ENCODE measurements around the gene PPP5C. TPM values are rescaled to one million over a fixed set of nuclear protein-coding genes. Genes with fewer than 3 reads are reported as not detected.

Gene PPP5C
- total RNA-seq, 1 experiment from 2014 or later: 102 TPM

GRCh38 chr19:46387713-46388130, 40.8 kb downstream of the PPP5C start:
- H3K4me3 ChIP-seq (replicated peaks in 1 of 2; ENCODE audit: low read depth in 1 of 2, low read length in 2 of 2): no peak overlapping the region
- TF ChIP-seq EGR1 (IDR thresholded peaks at IDR 0.05; ENCODE audit: low read depth): no peak
- TF ChIP-seq CBX3 (IDR thresholded peaks at IDR 0.05; ENCODE audit: low read depth): no peak
- no peak for TF ChIP-seq SIN3A (IDR thresholded peaks at IDR 0.05; ENCODE audit: low read depth)
- no peak for TF ChIP-seq POLR2AphosphoS5 (IDR thresholded peaks at IDR 0.05; ENCODE audit: low read depth, low read length)
- no peak for TF ChIP-seq RAD21 (IDR thresholded peaks at IDR 0.05; ENCODE audit: low read depth)
- TF ChIP-seq JUND (IDR thresholded peaks at IDR 0.05): no peak
- TF ChIP-seq SRF (IDR thresholded peaks at IDR 0.05; ENCODE audit: low read depth): no peak
- TF ChIP-seq TCF7L2 (IDR thresholded peaks at IDR 0.05; ENCODE audit: borderline replicate concordance, extremely low read depth, insufficient read depth, insufficient read length): no peak
- no peak for TF ChIP-seq EZH2 (IDR thresholded peaks at IDR 0.05)
- BruUV-seq (replicated peaks): no TSS peak

DNA sequence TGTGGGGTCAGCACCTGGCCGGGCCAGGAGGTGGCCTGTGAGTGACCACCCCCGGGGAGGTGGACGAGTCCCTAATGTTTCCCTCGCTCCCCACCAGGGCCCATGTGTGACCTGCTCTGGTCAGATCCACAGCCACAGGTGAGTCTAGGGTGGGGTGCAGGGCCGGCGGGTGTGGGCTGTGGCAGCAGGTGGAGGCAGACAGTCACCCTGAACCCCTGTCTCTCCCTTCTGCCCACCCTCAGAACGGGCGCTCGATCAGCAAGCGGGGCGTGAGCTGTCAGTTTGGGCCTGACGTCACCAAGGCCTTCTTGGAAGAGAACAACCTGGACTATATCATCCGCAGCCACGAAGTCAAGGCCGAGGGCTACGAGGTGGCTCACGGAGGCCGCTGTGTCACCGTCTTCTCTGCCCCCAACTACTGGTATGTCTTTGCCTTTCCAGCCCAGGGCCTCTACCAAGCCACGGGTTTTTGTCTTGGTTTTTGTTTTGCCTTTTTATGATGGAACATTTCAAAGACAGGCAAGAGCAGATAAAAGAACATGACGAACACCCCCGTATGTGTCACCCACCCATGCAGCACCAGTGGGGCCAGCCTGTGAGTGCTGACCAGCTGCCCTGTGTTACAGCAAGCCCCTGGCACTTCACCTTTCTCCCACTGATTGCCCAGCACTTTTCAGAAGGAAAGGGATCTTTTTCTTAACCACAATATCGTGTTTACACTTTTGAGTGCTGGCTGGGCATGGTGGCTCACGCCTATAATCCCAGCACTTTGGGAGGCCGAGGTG, 41.6 kb downstream of the PPP5C start:
- Histone ChIP-seq H3K4me2 (ENCODE audit: low read length) (no peak overlapping the region), H3K36me3 (ENCODE audit: control insufficient read depth in 1 of 2, insufficient read depth in 2 of 2, low read length in 2 of 2) (peaks cover 34 to 62% of the 10 kb centered on the region in 2 experiments), H3K4me3 (replicated peaks in 1 of 2; ENCODE audit: low read depth in 1 of 2, low read length in 2 of 2) (no peak overlapping the region), H3K79me2 (ENCODE audit: insufficient read depth, low read length) (no peaks in the 10 kb centered on the region; the same call in 1 of the 2 replicates), H3K27me3 (ENCODE audit: insufficient read depth, low read length) (no peaks in the 10 kb centered on the region), H3K27ac (ENCODE audit: low read depth, low read length) (no peak overlapping the region), H3K9me2 (ENCODE audit: insufficient read depth) (no peaks in the 10 kb centered on the region), H3K4me1 (ENCODE audit: control insufficient read depth in 1 of 2, insufficient read depth in 2 of 2, low read length in 2 of 2) (no peaks in the 10 kb centered on the region), H2AFZ (ENCODE audit: low read depth, low read length, poor library complexity, severe bottlenecking) (no peak overlapping the region), H3K9me3 (ENCODE audit: control insufficient read depth in 1 of 2, insufficient read depth in 1 of 2, low read depth in 1 of 2, low read length in 2 of 2) (no peaks in the 10 kb centered on the region; a peak in 1 of 4 replicates), H3K9ac (ENCODE audit: low read length) (no peak overlapping the region), H4K20me1 (ENCODE audit: insufficient read depth) (no peaks in the 10 kb centered on the region)
- ATAC-seq (no peak), DNase-seq (ENCODE audit: low read depth, low spot score) (no peak)
- intact Hi-C loops (cut with micrococcal nuclease): no loop called here
- TF ChIP-seq, protein P1, sequence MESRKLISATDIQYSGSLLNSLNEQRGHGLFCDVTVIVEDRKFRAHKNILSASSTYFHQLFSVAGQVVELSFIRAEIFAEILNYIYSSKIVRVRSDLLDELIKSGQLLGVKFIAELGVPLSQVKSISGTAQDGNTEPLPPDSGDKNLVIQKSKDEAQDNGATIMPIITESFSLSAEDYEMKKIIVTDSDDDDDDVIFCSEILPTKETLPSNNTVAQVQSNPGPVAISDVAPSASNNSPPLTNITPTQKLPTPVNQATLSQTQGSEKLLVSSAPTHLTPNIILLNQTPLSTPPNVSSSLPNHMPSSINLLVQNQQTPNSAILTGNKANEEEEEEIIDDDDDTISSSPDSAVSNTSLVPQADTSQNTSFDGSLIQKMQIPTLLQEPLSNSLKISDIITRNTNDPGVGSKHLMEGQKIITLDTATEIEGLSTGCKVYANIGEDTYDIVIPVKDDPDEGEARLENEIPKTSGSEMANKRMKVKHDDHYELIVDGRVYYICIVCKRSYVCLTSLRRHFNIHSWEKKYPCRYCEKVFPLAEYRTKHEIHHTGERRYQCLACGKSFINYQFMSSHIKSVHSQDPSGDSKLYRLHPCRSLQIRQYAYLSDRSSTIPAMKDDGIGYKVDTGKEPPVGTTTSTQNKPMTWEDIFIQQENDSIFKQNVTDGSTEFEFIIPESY (IDR thresholded peaks at IDR 0.05; ENCODE audit: extremely low read depth, insufficient replicate concordance, low read length): no peak
- TF ChIP-seq EZH2phosphoT487 (IDR thresholded peaks at IDR 0.05; ENCODE audit: borderline replicate concordance): no peak
- no peak for TF ChIP-seq POLR2A (IDR thresholded peaks at IDR 0.05; ENCODE audit: borderline replicate concordance, extremely low read depth, insufficient read depth, insufficient read length)
- no peak for TF ChIP-seq ELF1 (IDR thresholded peaks at IDR 0.05; ENCODE audit: borderline replicate concordance, low read depth)
- no peak for TF ChIP-seq SP1 (IDR thresholded peaks at IDR 0.05; ENCODE audit: low read depth)
- POLR2A ChIA-PET: no interaction called here
- BruUV-seq (replicated peaks): no TSS peak
- CTCF ChIA-PET: no interaction called here
- RAD21 ChIA-PET (ENCODE audit: low non-redundant PET in 1 of 2, low total read pairs in 2 of 2, uncharacterized antibody in 2 of 2, unreplicated experiment in 2 of 2): no interaction called here

More at GRCh38 chr19:46387713-46388130, 40.8 kb downstream of the PPP5C start:
- Histone ChIP-seq H3K36me3 (ENCODE audit: control insufficient read depth in 1 of 2, insufficient read depth in 2 of 2, low read length in 2 of 2) (peaks cover 36 to 65% of the 10 kb centered on the region in 2 experiments), H3K4me2 (ENCODE audit: low read length) (no peak overlapping the region), H2AFZ (ENCODE audit: low read depth, low read length, poor library complexity, severe bottlenecking) (no peak overlapping the region), H3K79me2 (ENCODE audit: insufficient read depth, low read length) (no peaks in the 10 kb centered on the region; the same call in 1 of the 2 replicates), H4K20me1 (ENCODE audit: insufficient read depth) (no peaks in the 10 kb centered on the region), H3K27me3 (ENCODE audit: insufficient read depth, low read length) (no peaks in the 10 kb centered on the region), H3K9me2 (ENCODE audit: insufficient read depth) (no peaks in the 10 kb centered on the region), H3K4me1 (ENCODE audit: control insufficient read depth in 1 of 2, insufficient read depth in 2 of 2, low read length in 2 of 2) (no peaks in the 10 kb centered on the region), H3K27ac (ENCODE audit: low read depth, low read length) (no peak overlapping the region), H3K9me3 (ENCODE audit: control insufficient read depth in 1 of 2, insufficient read depth in 1 of 2, low read depth in 1 of 2, low read length in 2 of 2) (no peaks in the 10 kb centered on the region; a peak in 1 of 4 replicates), H3K9ac (ENCODE audit: low read length) (no peak overlapping the region)
- CTCF ChIA-PET: no interaction called here
- POLR2A ChIA-PET: no interaction called here
- ATAC-seq (no peak), DNase-seq (ENCODE audit: low read depth, low spot score) (no peak)
- RAD21 ChIA-PET (ENCODE audit: low non-redundant PET in 1 of 2, low total read pairs in 2 of 2, uncharacterized antibody in 2 of 2, unreplicated experiment in 2 of 2): no interaction called here
- intact Hi-C loops (cut with micrococcal nuclease): no loop called here

All from HCT116 (cell line).